LNCAP (cell line): Measurements from ENCODE around the gene PEX11B.

Experiments
- TF ChIP-seq, protein P1 (sequence below): fragments of 450-650 bp; IDR thresholded peaks from 2 replicates; pipeline ENCODE4 v1.5.1; 2017; ENCODE audit warnings: mild to moderate bottlenecking

The PEX11B gene

DNA sequence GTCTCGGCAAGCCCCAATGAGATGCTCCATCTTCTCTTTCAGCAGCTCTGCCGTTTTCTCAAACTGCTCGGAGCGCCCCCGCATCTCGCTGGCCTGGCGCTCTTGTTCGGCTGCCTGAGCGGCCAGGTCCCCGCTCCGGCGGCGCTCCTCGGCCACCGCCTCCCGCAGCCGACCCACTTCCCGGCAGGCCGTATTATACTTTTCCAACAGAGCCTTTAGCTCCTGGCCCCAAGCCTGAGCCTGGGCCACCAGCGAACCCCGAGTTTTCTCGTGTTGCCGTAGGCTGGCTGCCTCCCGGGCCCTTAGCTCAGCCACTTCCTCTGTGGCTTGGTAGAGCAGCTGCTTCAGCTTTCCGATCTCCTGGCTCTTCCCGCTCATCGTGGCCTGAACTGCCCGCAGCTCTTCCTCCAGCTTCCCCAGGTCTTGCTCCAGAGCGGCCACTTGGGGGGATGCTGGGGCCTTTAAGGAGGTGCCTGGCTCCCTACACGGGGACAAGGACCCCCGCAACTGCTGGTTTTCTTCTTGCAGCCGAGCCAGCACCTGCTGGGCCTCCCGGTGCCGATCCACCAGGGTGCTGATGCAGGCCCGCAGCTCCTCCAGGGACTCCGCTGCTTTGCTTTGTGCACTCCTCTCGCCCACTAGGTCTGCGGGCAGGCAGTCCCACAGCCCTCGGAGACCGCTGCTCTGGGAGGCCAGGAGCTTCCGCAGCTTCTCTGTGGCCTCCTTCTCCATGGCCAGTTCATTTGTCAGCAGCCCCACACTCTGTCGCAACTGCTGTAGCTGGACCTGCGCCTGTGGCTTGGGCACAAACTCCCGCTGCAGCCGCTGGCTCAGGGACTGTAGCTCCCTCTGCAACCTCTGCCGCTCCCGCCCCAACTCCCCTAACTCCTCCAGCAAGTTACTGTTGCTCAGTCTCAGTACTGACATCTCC is 46.3 kb downstream of the PEX11B start:
- TF ChIP-seq, protein P1, sequence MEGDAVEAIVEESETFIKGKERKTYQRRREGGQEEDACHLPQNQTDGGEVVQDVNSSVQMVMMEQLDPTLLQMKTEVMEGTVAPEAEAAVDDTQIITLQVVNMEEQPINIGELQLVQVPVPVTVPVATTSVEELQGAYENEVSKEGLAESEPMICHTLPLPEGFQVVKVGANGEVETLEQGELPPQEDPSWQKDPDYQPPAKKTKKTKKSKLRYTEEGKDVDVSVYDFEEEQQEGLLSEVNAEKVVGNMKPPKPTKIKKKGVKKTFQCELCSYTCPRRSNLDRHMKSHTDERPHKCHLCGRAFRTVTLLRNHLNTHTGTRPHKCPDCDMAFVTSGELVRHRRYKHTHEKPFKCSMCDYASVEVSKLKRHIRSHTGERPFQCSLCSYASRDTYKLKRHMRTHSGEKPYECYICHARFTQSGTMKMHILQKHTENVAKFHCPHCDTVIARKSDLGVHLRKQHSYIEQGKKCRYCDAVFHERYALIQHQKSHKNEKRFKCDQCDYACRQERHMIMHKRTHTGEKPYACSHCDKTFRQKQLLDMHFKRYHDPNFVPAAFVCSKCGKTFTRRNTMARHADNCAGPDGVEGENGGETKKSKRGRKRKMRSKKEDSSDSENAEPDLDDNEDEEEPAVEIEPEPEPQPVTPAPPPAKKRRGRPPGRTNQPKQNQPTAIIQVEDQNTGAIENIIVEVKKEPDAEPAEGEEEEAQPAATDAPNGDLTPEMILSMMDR = no peak

DNA sequence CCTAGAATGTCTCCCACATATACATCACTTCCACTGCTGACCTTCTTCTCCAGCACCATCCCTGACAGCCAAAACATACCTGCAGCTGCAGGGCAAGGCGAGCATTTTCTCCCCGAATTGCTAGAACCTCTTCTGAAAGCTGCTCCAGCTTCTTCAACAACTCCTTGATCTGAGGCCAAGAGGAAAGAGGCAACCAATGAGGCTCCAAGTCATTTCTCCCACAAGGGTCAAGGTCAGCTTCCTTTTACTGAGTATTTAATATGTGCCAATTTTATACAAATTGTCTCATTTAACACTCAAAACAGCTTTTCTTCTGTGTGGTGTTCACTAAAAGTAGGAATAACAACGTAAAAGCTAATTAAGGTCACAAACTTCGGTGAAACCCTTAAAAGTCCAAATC is 50.3 kb downstream of the PEX11B start:
- TF ChIP-seq, protein P1 = no peak

DNA sequence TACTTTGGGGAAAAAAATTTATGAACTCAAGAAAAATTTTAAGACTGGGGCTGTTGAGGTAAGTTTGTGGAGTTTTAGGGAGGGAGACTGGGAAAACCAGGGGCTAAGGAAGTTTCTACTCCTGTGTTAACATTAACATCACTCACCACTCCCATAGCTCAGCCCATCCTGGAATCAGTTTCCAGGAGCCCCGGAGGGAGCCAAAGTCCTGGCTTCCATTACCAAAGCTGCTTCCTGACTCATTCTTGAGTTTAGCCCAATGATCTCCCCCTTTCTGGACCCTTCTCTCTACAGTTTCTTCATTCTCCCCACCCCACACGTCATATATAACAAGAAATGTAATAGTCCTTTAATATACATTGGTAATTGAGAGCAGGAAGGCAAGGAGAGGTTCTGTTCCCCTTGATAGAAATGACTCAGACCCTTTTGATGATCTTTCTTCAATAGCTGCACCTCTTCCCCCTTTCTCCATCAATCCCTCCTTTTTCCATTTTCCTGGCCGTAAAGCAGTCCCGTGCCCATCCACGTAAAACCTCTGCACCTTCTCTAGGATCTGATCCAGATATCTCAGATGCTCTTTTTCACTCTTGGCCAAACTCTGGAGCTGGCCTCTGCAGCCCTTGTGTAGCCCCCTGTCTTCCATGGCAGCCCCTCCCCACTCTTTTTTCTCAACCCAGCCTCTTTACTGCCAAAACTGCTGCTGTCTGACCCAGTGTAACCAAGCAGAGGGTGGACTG is 55.1 kb downstream of the PEX11B start:
- TF ChIP-seq, protein P1 = no peak
